IMR-90 (cell line): ENCODE data around the gene SLC18A2. TPM values are rescaled to one million over a fixed set of nuclear protein-coding genes. Genes with fewer than 3 reads are reported as not detected.

ENCODE experiments used
- ATAC-seq: fragments of 200-7000 bp; cut with Tn5 transposase; 2 replicates; pipeline ENCODE4 v1.9.1; 2020; ENCODE audit warnings: low read depth, mild to moderate bottlenecking, moderate library complexity
- BruUV-seq: library from RNA; stranded (reverse); fragments of 400-500 nt; replicated peaks from 2 replicates; lab custom pipeline; 2021; lab: Mats Ljungman, UMichigan
- CTCF ChIA-PET: fragments of 300-600 bp; formaldehyde crosslinking; extraction: SDS; loops from one replicate; lab custom pipeline; 2021; ENCODE audit warnings: antibody characterized with exemption; lab: Yijun Ruan, JAX
- POLR2A ChIA-PET: fragments of 300-600 bp; sonication (Branson Sonifier 250); formaldehyde crosslinking; loops from one replicate; lab custom pipeline; 2022; ENCODE audit warnings: antibody characterized with exemption; ENCODE audit not compliant: unreplicated experiment; lab: Charles Lee
- DNase-seq: peaks from one replicate; pipeline ENCODE4 v3.0.0; 2013
- H2AFZ ChIP-seq: replicated peaks from 2 replicates; pipeline ENCODE3; 2013; ENCODE audit warnings: low read length, mild to moderate bottlenecking; ENCODE audit not compliant: poor library complexity
- H2AK5ac ChIP-seq: 2 replicates; pipeline ENCODE4 v1.6.1; 2013; ENCODE audit warnings: low read depth, low read length, inconsistent platforms
- H2AK9ac ChIP-seq: replicated peaks from 2 replicates; pipeline ENCODE3; 2013; ENCODE audit warnings: mild to moderate bottlenecking, low read depth, low read length, moderate library complexity; ENCODE audit not compliant: poor library complexity
- H2BK120ac ChIP-seq: 2 replicates; pipeline ENCODE4 v1.6.1; 2013; ENCODE audit warnings: low read depth, low read length, inconsistent platforms
- H2BK15ac ChIP-seq: 3 replicates; pipeline ENCODE4 v1.6.1; 2013; ENCODE audit warnings: low read depth, low read length, inconsistent platforms
- H2BK20ac ChIP-seq: 2 replicates; pipeline ENCODE4 v1.6.1; 2013; ENCODE audit warnings: low read depth, mild to moderate bottlenecking, inconsistent platforms, low read length, moderate library complexity
- H2BK5ac ChIP-seq: 2 replicates; pipeline ENCODE4 v1.6.1; 2013; ENCODE audit warnings: mild to moderate bottlenecking, low read depth, low read length, inconsistent platforms; ENCODE audit not compliant: poor library complexity, severe bottlenecking
- H3K14ac ChIP-seq: replicated peaks from 2 replicates; pipeline ENCODE4 v1.6.1; 2013; ENCODE audit warnings: low read depth, low read length, inconsistent platforms
- H3K18ac ChIP-seq: 2 replicates; pipeline ENCODE4 v1.6.1; 2013; ENCODE audit warnings: low read depth, low read length, control low read depth
- H3K23ac ChIP-seq: 2 replicates; pipeline ENCODE4 v1.6.1; 2013; ENCODE audit warnings: low read depth, low read length, inconsistent platforms
- H3K27ac ChIP-seq: 2 replicates; pipeline ENCODE4 v1.5.1; 2013; ENCODE audit warnings: mild to moderate bottlenecking, control low read depth, low read length; ENCODE audit not compliant: insufficient read depth
- H3K27me3 ChIP-seq: 2 replicates; pipeline ENCODE4 v1.6.1; 2013; ENCODE audit warnings: low read length; ENCODE audit not compliant: control insufficient read depth, insufficient read depth
- H3K36me3 ChIP-seq: 2 replicates; pipeline ENCODE4 v1.6.1; 2013; ENCODE audit warnings: low read length, mixed read lengths; ENCODE audit not compliant: control insufficient read depth, insufficient read depth
- H3K4ac ChIP-seq: 2 replicates; pipeline ENCODE4 v1.6.1; 2013; ENCODE audit warnings: low read depth, low read length, inconsistent platforms
- H3K4me1 ChIP-seq: 2 replicates; pipeline ENCODE4 v1.6.1; 2013; ENCODE audit warnings: low read length, mixed read lengths; ENCODE audit not compliant: control insufficient read depth, insufficient read depth
- H3K4me2 ChIP-seq: 2 replicates; pipeline ENCODE4 v1.6.1; 2013; ENCODE audit warnings: low read depth, mild to moderate bottlenecking, control low read depth, low read length, moderate library complexity
- H3K4me3 ChIP-seq: 2 replicates; pipeline ENCODE4 v1.5.1; 2013; ENCODE audit warnings: low read depth, mild to moderate bottlenecking, control low read depth, low read length, moderate library complexity; ENCODE audit not compliant: insufficient read depth
- H3K56ac ChIP-seq: 2 replicates; pipeline ENCODE4 v1.6.1; 2013; ENCODE audit warnings: low read length, inconsistent platforms; ENCODE audit not compliant: insufficient read depth; ENCODE audit errors: extremely low read depth
- H3K79me1 ChIP-seq, 2 experiments: 2 replicates each; pipeline ENCODE4 v1.6.1; 2013; ENCODE audit warnings: low read length in 2 of 2, inconsistent platforms in 1 of 2, low read depth in 1 of 2
- H3K9ac ChIP-seq: 2 replicates; pipeline ENCODE4 v1.6.1; 2013; ENCODE audit warnings: low read depth, low read length, control low read depth
- H3K9me1 ChIP-seq: 2 replicates; pipeline ENCODE4 v1.6.1; 2013; ENCODE audit warnings: low read length, inconsistent platforms; ENCODE audit not compliant: insufficient read depth
- H3K9me3 ChIP-seq: 2 replicates; pipeline ENCODE4 v1.6.1; 2013; ENCODE audit warnings: low read length; ENCODE audit not compliant: control insufficient read depth, insufficient read depth
- H4K20me1 ChIP-seq: 2 replicates; pipeline ENCODE4 v1.6.1; 2013; ENCODE audit warnings: low read length, inconsistent platforms; ENCODE audit not compliant: insufficient read depth
- H4K5ac ChIP-seq: 2 replicates; pipeline ENCODE4 v1.6.1; 2013; ENCODE audit warnings: mild to moderate bottlenecking, low read depth, low read length, control low read depth
- H4K8ac ChIP-seq, 2 experiments: 2 replicates each; pipeline ENCODE4 v1.6.1; 2013; ENCODE audit warnings: low read depth in 2 of 2, low read length in 2 of 2, control low read depth in 1 of 2, inconsistent platforms in 1 of 2
- H4K91ac ChIP-seq: 2 replicates; pipeline ENCODE4 v1.6.1; 2013; ENCODE audit warnings: low read depth, low read length, inconsistent platforms; ENCODE audit not compliant: insufficient read depth
- BHLHE40 ChIP-seq: fragments of 150-350 bp; IDR thresholded peaks from 2 replicates; pipeline ENCODE4 v1.6.1; 2016; ENCODE audit warnings: mild to moderate bottlenecking, low read depth, low read length
- CEBPB ChIP-seq: IDR thresholded peaks from 2 replicates; pipeline ENCODE4 v1.6.1; 2012; ENCODE audit warnings: low read depth, low read length, improper control_type of control experiment
- CHD1 ChIP-seq: IDR thresholded peaks from 2 replicates; pipeline ENCODE4 v1.6.1; 2012; ENCODE audit warnings: low read depth, low read length, improper control_type of control experiment
- ELK1 ChIP-seq: fragments of 150-350 bp; IDR thresholded peaks from 2 replicates; pipeline ENCODE4 v1.6.1; 2016; ENCODE audit warnings: low read depth, mild to moderate bottlenecking, low read length, moderate library complexity, borderline replicate concordance
- FOS ChIP-seq: fragments of 150-350 bp; IDR thresholded peaks from 2 replicates; pipeline ENCODE4 v1.6.1; 2016; ENCODE audit warnings: low read depth, low read length
- MAFK ChIP-seq: IDR thresholded peaks from 2 replicates; pipeline ENCODE4 v1.6.1; 2012; ENCODE audit warnings: low read depth, low read length, improper control_type of control experiment
- MAZ ChIP-seq: IDR thresholded peaks from 2 replicates; pipeline ENCODE4 v1.6.1; 2012; ENCODE audit warnings: low read depth, mild to moderate bottlenecking, low read length, improper control_type of control experiment, moderate library complexity, borderline replicate concordance
- MXI1 ChIP-seq: IDR thresholded peaks from 2 replicates; pipeline ENCODE4 v1.6.1; 2012; ENCODE audit warnings: low read depth, mild to moderate bottlenecking, low read length, moderate library complexity, borderline replicate concordance
- NFE2L2 ChIP-seq: fragments of 150-350 bp; IDR thresholded peaks from 2 replicates; pipeline ENCODE4 v1.6.1; 2016; ENCODE audit warnings: low read depth, mild to moderate bottlenecking, low read length
- POLR2A ChIP-seq: IDR thresholded peaks from 2 replicates; pipeline ENCODE4 v1.6.1; 2012; ENCODE audit warnings: mild to moderate bottlenecking, low read depth, low read length
- RAD21 ChIP-seq: IDR thresholded peaks from 2 replicates; pipeline ENCODE4 v1.6.1; 2012; ENCODE audit warnings: low read length, improper control_type of control experiment
- RCOR1 ChIP-seq: IDR thresholded peaks from 2 replicates; pipeline ENCODE4 v1.6.1; 2012; ENCODE audit warnings: mild to moderate bottlenecking, low read length, improper control_type of control experiment; ENCODE audit not compliant: insufficient replicate concordance
- RFX5 ChIP-seq: IDR thresholded peaks from 2 replicates; pipeline ENCODE4 v1.8.0; 2012; ENCODE audit warnings: low read depth, mild to moderate bottlenecking, low read length, moderate library complexity
- SMC3 ChIP-seq: fragments of 150-350 bp; IDR thresholded peaks from 2 replicates; pipeline ENCODE4 v1.6.1; 2016; ENCODE audit warnings: low read depth, mild to moderate bottlenecking, antibody characterized with exemption, low read length, moderate library complexity
- USF2 ChIP-seq: fragments of 150-350 bp; IDR thresholded peaks from 2 replicates; pipeline ENCODE4 v1.6.1; 2017; ENCODE audit warnings: mild to moderate bottlenecking, antibody characterized with exemption, low read length, low read depth
- WGBS, 2 experiments: methylation state at CpG; one replicate each; pipeline versions ENCODE4 v1.1.5 to v1.1.7; 2013; ENCODE audit warnings: missing lambda C conversion rate in 2 of 2; ENCODE audit not compliant: insufficient read length in 1 of 2; ENCODE audit errors: extremely low coverage in 2 of 2; 5-methylcytosine and 5-hydroxymethylcytosine counted together
- dilution Hi-C: fragments of 300-500 bp; cut with HindIII; formaldehyde crosslinking; loops from one replicate; pipeline ENCODE4 v1.14.3; 2018; ENCODE audit warnings: low sequenced_read_pairs; ENCODE audit not compliant: unreplicated experiment
- in situ Hi-C: fragments of 300-500 bp; cut with MboI; formaldehyde crosslinking; loops from 3 replicates; pipeline ENCODE4 v1.14.3; 2019; ENCODE audit warnings: low sequenced_read_pairs, inconsistent platforms, mixed read lengths
- intact Hi-C: fragments of 100-400 bp; cut with micrococcal nuclease; formaldehyde crosslinking; loops from 2 replicates; pipeline ENCODE4 v1.10.0; 2022
- polyA plus RNA-seq, 3 experiments: library from polyadenylated mRNA; depleted of rRNA; stranded (reverse); fragments of >200 nt; gene quantifications; 2 replicates each; pipeline ENCODE4 v1.2.3, GENCODE V29; 2012; ENCODE audit warnings: low replicate concordance in 1 of 3
- total RNA-seq: library from RNA; depleted of rRNA; stranded (reverse); fragments of >200 nt; gene quantifications from 2 replicates; pipeline ENCODE4 v1.2.3, GENCODE V29; 2012
- TF ChIP-seq, protein P1 (sequence below): conservative IDR thresholded peaks from 2 replicates; pipeline ENCODE4 v1.5.1; 2012; ENCODE audit warnings: mild to moderate bottlenecking, low read depth, low read length, improper control_type of control experiment

The SLC18A2 gene
- total and polyA plus RNA-seq, 2 of the 4 experiments (the other 2 are of a cell fraction), result not detected

DNA sequence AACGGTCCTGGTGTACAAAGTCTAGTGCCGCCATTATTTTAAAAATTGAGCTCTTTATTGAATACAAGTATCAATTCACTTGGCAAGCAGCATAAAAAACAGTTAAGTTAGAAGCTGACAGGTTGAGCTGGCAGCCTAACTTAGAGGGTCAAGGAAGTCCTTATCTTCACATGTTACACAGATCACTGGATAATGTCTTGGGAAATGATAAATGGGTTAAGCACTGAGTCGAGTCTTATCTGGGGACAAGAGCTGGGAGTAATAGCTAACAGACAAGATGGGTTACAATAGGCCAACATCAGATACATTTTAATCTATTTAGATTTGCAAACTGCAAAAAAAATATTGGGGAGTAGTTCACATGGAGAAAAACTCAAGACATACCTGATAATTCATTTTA, 34.2 kb downstream of the SLC18A2 start:
- ChIA-PET POLR2A (interaction anchor here (0.6 kb wide), 1 partner anchor 24 kb away, joined by 3 read pairs; no protein-coding TSS in a partner anchor), CTCF (no interaction called here)
- Histone ChIP-seq H3K4me3 (no peak overlapping the region), H3K4me2 (no peak overlapping the region), H4K20me1 (no peaks in the 10 kb centered on the region), H2AK5ac (no peak overlapping the region), H3K23ac (no peak overlapping the region), H3K36me3 (no peaks in the 10 kb centered on the region), H3K14ac (no peak overlapping the region), H3K79me1 (no peaks in the 10 kb centered on the region), H3K18ac (no peak overlapping the region), H4K8ac (no peak overlapping the region), H2BK120ac (no peak overlapping the region), H3K27ac (no peak overlapping the region), H3K4ac (no peak overlapping the region), H4K5ac (no peak overlapping the region), H3K27me3 (no peaks in the 10 kb centered on the region), H2BK20ac (no peak overlapping the region), H4K91ac (no peak overlapping the region), H2AFZ (no peak overlapping the region), H3K9me1 (no peaks in the 10 kb centered on the region; the same call in 1 of the 2 replicates), H2BK5ac (no peak overlapping the region), H3K9ac (no peak overlapping the region), H3K9me3 (no peaks in the 10 kb centered on the region), H2BK15ac (no peak overlapping the region), H3K56ac (no peak overlapping the region), H2AK9ac (no peak overlapping the region), H3K4me1 (no peaks in the 10 kb centered on the region)
- TF ChIP-seq RCOR1, result no peak
- TF ChIP-seq CHD1, result no peak
- no peak for TF ChIP-seq MXI1
- TF ChIP-seq, protein P1, sequence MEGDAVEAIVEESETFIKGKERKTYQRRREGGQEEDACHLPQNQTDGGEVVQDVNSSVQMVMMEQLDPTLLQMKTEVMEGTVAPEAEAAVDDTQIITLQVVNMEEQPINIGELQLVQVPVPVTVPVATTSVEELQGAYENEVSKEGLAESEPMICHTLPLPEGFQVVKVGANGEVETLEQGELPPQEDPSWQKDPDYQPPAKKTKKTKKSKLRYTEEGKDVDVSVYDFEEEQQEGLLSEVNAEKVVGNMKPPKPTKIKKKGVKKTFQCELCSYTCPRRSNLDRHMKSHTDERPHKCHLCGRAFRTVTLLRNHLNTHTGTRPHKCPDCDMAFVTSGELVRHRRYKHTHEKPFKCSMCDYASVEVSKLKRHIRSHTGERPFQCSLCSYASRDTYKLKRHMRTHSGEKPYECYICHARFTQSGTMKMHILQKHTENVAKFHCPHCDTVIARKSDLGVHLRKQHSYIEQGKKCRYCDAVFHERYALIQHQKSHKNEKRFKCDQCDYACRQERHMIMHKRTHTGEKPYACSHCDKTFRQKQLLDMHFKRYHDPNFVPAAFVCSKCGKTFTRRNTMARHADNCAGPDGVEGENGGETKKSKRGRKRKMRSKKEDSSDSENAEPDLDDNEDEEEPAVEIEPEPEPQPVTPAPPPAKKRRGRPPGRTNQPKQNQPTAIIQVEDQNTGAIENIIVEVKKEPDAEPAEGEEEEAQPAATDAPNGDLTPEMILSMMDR, result no peak
- no peak for TF ChIP-seq POLR2A
- no peak for TF ChIP-seq RFX5
- TF ChIP-seq MAFK, result no peak
- no peak for TF ChIP-seq ELK1
- no peak for TF ChIP-seq NFE2L2
- no peak for TF ChIP-seq FOS
- no peak for TF ChIP-seq USF2
- TF ChIP-seq CEBPB, result no peak
- no peak for TF ChIP-seq RAD21
- no peak for TF ChIP-seq SMC3
- TF ChIP-seq MAZ, result no peak
- TF ChIP-seq BHLHE40, result no peak
- BruUV-seq, result no TSS peak
- in situ Hi-C loops, result no loop called here
- ATAC-seq, result no peak
- dilution Hi-C loops, result no loop called here
- no CpG with 5 or more reads among the region's 3 CpGs for WGBS, 2 experiments
- DNase-seq, result no peak
- intact Hi-C loops, result no loop called here
